Skin epidermis (tissue), 12 donors: ENCODE results near the gene BTBD2.

Source experiments
- H3K27ac ChIP-seq, 21 experiments: fragments of 200-600 bp; sonication (generic) in 11 of 21; one replicate each; pipeline ENCODE4 v1.5.0; 2020; ENCODE audit warnings: mild to moderate bottlenecking in 3 of 21, inconsistent platforms in 2 of 21, moderate library complexity in 2 of 21
- H3K4me3 ChIP-seq, 7 experiments: fragments of 200-600 bp; sonication (generic) in 2 of 7; one replicate each; pipeline ENCODE4 v1.5.0; 2020; ENCODE audit warnings: inconsistent platforms in 2 of 7, mild to moderate bottlenecking in 2 of 7, moderate library complexity in 1 of 7

Gene BTBD2

DNA sequence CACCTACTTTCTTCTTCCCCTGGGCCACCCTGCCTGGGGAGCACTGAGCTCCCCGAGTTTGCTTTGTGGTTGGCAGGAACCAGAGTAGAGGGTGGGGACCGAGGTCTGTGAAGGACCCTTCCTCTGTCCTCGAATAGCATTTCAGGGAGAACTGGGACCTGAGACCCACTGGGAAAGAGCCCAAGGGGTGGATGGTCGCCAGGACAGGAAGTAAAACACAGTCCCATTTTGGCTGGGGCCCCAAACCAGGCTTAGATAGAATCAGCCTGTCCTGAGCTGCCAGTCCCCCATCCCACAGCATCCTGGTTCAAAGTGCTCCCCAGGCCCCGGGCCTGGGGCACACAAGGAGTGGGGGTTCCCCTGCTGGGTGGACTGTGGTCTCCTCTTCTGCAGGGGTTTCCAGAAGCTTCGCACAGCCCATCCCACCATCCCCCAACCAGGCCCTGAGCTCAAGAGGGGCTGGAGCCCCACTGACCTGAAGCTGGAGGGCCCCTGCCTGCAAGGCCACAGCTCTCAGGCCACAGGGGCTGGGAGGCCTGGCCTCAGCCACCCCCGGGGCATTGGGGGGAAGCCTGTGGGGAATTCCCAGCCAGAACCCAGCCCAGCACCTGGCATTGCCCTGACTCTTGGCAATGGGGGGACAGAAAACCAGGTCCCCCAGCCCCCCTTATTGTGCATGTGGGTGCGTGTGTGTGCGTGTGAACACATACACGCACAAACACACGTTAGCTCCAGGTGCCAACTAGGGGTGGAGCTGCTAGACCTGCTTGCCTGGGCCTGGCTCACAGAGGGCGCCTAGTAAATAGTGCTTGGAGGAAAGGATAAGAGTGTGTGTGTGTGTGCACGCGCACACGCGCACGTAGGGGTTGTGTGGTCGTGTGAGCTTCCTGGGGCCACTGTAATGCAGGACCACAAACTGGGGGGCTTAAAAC is 36.5 kb upstream of the BTBD2 start:
- peak overlapping the region in 5 of 7 experiments; percentile 26 to 98 (median 95) for H3K4me3 ChIP-seq
- peak overlapping the region in 20 of 21 experiments; percentile 76 to 98 (median 91) for H3K27ac ChIP-seq

DNA sequence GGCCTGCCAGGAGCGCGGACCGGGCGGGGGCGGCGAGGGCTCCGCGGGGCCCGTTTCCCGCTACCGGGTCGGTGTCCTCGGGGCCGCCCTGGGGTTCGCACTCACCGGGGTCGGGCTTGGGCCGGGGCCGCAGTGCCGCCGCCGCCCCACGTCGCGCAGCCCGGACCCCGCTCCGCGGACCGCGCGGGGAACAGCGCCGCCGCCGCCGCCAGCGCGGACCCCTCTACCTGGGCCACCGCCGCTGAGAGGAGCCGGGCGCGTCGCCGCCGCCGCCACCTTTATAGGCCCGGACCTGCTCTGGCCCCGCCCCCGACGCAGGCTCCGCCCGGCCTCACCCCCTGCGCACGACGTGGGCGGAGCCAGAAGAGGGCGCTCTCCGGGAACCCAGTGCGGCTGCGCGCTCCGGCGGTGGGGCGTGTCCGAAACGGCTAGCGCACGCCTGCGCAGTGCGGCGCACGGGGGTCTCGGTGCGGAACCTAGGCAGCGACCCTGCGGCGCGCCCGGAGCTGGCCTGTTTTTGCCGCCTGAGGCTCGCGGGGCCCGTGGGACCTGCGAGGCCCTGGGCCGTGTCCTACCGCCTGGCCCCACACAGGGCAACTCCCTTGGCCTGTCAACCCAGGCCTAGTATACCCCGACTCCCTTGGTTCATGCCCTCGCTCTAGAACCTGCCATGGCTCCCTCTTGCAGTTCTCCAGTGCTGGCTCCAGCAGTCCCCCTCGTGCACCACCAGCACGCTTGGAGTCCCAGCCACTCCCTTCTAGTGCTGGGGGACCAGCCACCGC is 35.7 kb upstream of the BTBD2 start, which contains the start of gene MKNK2:
Gene MKNK2, minus strand, starts transcription at position 254 of the 782 bp plus-strand sequence. CDS start 393 bp downstream, outside the sequence.
- H3K27ac ChIP-seq: peak within 1 kb of the TSS; percentile 84 to 98 (median 94)
- H3K4me3 ChIP-seq: peak within 1 kb of the TSS; percentile 78 to 98 (median 94)

GRCh38 chr19:2050349-2050990 is 35.0 kb upstream of the BTBD2 start:
- Histone ChIP-seq H3K4me3 (peak overlapping the region; percentile 78 to 98 (median 94)), H3K27ac (peak overlapping the region; percentile 84 to 98 (median 93))

DNA sequence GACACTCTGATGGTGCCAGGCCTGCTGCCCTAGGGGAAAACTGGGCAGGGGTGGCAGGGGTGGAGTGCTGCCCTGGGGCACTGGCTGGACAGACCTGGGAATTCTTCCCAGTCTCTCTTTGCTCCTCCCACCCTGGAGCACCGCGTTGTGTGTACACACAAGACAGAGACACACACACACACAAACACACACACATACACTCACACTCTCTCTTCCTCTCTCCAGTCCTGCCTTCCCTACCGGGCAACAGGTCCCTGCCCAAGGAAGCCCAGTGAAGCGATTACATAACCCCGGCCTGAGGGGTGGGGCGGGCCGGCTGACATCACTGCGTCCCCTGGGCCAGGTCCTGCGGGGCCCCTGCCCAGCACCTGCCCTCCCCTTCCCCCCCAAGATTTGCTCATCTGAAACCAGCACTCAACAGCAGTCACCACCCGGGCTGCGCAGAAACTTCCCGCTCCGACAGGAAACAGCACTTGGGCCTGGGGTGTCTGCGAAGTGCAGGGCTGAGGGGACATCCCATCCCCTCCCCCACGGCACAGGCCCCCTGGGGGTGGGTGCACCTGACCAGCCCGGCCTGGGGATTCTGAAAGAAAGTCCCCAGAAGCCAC is 34.3 kb upstream of the BTBD2 start:
- peak overlapping the region; percentile 84 to 98 (median 93) for H3K27ac ChIP-seq

DNA sequence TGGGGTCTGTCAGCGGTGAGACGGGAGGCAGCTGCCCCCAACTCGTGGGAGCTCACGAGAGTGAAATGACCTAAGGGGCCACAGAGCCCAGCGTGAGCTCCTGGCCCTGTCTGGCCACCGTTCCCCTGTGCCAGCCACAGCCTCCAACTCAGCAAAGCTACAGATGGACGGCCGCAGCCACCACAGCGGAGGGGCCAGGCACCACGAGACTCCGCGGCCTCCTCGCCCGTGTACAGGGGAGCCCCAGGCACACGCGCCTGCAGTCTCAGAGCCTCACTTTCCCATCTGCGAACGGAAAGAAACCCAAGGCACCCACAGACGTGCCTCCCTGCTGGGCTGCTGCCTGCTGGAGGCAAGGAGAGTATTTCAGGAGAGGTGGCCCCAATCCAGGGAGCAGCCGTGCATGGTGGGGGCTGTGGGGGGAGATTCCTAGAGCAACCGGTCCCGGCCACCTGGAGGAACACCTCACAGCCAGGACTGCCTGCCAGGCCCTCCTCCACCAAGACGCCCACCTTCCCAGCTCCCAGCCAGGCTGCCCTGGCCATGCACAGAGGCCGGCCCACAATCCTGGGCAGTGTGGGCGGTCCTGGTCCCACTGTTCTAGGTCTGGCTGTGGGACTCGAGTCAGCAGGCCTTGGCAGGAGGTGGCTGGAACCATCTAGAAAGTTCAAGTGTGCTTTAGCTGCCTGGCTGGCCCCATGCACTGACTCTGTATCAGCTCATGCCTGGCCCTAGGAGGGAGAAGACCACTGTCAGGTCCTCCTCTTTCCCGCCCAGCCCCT is 33.6 kb upstream of the BTBD2 start:
- peak overlapping the region; percentile 78 to 98 (median 94) for H3K4me3 ChIP-seq
- H3K27ac ChIP-seq: peak overlapping the region in 20 of 21 experiments; percentile 34 to 98 (median 93)

More for the DNA sequence above, 34.3 kb upstream of the BTBD2 start:
- peak overlapping the region; percentile 78 to 98 (median 94) for H3K4me3 ChIP-seq

DNA sequence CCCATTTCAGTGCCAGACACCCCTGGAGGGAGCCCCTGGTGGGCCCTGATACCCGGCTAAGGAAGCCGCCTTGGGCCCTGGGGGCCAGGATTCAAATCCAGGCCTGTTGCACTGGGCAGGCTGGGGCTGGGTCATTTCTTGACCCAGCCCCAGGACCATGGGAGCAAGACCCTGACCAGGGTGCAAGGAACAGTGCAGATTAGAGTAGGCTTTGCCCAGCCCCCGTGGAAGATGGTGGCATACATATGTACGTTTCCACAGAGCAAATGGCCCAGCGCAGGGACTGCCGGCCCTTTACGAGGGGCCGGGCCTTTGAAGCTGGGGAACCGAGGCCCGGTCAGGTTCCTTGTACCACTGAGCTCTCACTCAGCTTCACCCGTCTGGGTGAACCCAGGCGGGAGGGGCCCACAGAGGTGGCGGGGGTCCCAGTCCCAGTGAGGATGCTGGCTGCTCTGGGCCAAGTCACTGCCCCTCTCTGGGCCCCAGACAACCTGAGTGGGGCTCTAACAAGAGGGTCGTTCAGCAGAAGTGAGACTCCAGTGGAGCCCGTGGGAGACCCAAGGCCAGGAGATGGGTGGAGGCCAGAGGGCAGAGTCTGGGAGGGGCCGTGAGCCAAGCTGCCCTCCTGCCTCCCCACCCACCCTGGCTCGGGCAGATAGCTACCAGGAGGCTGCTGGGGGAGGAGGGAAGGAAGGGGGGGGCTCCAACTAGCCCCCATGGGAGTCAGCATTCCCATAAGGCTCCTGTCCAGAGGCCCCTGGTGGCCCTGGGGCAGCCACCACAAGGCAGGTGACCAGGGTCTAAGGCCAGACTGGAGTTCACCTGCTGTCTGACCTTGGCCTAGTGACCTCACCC is 32.8 kb upstream of the BTBD2 start:
- peak overlapping the region in 6 of 7 experiments; percentile 78 to 98 (median 88) for H3K4me3 ChIP-seq
- H3K27ac ChIP-seq: peak overlapping the region in 18 of 21 experiments; percentile 34 to 98 (median 94)

- H3K27ac ChIP-seq: peak overlapping the region in 14 of 21 experiments; percentile 9 to 98 (median 92)
Measured at GRCh38 chr19:2047449-2048103, 32.1 kb upstream of the BTBD2 start.

DNA sequence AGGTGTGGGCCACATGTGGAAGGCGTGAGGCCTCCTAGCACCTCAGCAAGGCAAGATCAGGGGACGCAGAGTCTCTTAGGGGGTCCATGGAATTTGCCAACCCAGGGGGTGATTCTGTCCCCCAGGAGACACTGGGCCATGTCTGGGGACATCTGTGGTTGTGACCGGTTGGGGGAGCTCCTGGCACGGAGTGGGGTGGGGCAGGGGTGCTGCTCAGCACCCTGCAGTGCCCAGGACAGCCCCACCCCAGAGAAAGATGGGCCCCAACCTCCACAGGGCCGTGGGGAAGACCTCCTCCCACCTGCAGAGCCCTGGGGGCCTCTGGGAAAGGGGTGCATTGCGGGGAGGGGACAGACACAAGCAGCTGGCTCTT is 31.5 kb upstream of the BTBD2 start:
- Histone ChIP-seq H3K27ac (peak overlapping the region in 12 of 21 experiments; percentile 9 to 98 (median 92)), H3K4me3 (no peak overlapping the region)

More at GRCh38 chr19:2047449-2048103, 32.1 kb upstream of the BTBD2 start:
- H3K4me3 ChIP-seq: peak overlapping the region in 1 of 7 experiments; percentile 98

DNA sequence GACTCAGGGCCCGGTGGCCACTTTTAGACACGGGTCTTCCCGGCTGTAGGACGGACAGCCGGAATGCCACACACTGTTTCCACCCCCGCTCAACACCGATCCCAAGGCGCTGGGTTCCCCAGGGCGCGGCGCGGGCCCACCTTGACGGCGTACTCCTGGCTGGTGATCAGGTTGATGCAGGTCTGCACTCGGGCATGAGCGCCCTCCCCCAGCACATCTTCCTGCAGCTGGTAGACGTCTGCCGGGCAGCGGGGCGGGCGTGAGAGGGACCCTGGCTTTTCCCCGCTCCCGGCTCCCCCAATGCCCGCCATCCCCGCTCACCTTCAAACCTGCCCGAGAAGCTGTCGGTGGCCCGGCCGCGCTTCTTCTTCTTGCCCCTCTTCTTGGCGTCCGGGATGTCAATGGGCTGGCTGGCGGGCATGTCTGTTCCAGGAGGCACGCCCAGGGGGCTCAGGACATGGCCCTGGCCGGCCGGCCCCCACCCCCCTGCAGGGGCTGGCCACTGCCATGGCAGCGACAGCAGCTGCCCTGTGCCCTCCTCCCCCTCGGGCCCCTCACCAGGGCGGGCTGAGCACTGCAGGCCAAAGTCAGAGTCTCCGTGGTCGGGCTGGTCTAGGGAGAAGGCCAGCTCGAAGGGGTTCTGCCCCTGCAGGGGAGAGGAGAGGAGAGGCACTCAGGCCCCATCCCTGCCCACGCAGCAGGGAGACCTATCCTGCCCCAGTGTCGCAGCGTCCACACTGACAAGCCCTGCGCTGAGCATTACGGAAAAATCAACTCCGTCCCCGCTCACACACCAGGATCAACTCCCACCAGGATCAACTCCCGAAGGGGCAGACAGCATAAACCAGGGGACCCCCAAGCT is 30.8 kb upstream of the BTBD2 start:
- peak overlapping the region in 10 of 21 experiments; percentile 0 to 91 (median 62) for H3K27ac ChIP-seq
- H3K4me3 ChIP-seq: no peak overlapping the region

DNA sequence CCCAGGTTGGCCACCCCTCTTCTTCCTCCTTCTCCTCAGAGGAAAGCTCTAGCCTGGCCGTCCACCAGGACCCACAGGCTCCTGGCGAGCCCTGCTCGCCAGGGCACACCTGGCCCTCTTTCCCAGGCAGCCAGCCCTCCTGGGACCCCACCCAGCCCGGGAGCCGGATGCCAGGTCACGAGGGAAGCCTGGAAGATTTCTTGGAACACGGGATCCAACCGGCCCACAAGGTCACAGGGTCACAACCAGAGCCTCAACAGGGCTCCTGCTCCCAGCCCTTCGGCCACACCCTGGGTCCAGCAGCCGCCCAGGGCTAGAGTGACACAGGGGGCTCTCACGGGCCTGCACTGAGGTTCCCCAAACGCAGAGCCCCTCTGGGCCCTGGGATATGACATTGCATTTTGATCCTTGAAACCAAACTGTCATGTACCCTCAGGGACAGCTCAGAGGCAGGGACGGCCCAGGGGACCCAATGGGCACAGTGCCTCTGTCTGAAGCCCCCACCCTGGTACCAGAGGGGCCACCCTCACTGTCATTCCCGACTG is 30.1 kb upstream of the BTBD2 start:
- Histone ChIP-seq H3K27ac (peak overlapping the region in 11 of 21 experiments; percentile 0 to 91 (median 57)), H3K4me3 (no peak overlapping the region)

GRCh38 chr19:2044709-2045500 is 29.4 kb upstream of the BTBD2 start:
- no peak overlapping the region for H3K4me3 ChIP-seq
- H3K27ac ChIP-seq: peak overlapping the region in 12 of 21 experiments; percentile 18 to 91 (median 47)

DNA sequence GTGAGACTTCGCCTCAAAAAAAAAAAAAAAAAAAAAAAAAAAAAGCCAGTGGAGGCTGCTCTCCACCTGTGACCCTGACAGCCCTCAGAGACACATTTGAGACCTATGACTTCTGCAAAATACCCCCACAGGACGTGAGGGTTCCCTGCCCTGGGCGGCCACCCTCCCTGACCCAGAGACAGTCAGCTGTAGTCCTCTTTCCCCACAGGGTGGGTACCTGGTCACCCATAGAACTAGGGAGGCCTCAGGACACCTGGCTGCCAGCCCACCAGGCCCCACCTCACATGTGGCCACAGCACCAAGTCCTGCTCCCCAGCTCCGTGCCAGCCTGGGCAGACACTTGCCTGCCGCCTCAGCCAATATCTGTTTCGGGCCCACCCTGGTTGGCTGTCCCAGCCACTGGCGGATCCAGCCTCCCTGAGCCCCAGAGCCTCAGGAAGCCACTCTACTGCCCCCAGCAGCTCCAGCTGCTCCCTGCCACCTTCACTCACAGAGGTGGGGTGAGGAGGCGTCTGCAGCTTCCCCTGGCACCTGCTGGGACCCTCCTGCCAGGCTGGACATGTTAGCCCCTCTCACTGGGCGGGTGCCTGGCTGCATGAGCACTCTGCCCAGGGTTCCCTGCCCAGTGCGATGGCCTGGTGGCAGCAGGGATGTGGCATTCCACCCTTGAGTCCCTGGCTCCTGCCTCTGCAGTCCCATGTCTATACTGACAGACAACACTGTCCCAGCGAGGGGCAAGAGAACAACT is 28.6 kb upstream of the BTBD2 start:
- peak overlapping the region in 10 of 21 experiments; percentile 1 to 73 (median 36) for H3K27ac ChIP-seq
- H3K4me3 ChIP-seq: no peak overlapping the region

DNA sequence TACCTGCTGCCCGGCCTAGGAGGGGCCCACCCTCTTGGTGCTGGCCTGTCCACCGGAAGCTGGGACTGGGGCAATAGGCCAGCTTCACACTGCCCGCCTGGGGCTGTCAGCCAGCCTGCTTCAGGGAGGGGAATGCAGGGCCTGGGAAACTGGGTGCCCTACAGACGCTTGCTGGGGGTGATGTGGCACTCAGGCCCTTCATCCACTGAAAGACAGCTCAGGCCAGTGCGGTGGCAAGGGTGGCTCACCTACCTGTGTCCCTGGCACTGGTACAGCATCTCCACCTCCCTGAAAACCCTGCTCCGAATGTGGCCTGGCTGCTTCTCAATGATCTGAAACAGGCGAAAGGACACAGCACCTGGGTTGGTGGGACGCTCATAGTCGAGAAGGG is 27.7 kb upstream of the BTBD2 start:
- Histone ChIP-seq H3K27ac (peak overlapping the region in 17 of 21 experiments; percentile 15 to 94 (median 88)), H3K4me3 (no peak overlapping the region)
